ENCODE data around the gene MLLT10. TPM values are rescaled to one million over a fixed set of nuclear protein-coding genes. Genes with fewer than 3 reads are reported as not detected.

MLLT10 gene
- total RNA-seq, 1 donor, result 50.5 TPM

DNA sequence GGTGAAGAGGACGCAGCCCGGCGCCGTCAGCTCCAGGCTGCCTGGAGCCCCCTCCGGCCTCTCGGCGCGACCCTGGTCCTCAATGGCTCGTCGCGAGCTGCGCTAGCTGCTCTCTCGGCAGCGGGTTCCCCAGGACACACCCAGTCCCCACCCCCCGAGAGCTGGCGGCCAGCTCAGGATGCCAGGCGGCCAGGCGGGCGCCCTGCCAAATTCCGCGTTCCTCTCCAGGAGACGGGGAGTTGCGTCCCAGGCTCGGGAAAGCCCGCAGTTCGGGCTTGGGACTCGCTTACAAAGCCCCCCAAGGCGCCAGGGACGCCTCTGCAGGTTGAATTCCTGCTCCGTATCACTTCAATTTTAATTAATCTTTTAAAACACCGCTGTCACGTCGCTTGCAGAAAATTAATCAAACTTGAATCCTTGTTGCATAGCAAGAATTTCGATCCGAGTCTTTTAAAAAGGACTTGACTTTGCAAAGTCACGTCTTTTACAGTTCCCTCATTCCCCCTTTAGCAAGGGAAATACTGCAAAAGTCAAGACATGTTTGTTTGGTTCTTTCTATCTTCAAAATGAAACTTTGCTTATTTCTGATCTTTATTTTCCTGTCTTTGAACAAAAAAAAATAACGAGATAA lies 36.7 kb upstream of the MLLT10 start:
- peak overlapping the region; percentile 76 for H3K4me3 ChIP-seq (ENCODE audit: low read depth, low read length)
- DNase-seq (ENCODE audit: low read depth), result peak; percentile 77
- TF ChIP-seq, protein P1, sequence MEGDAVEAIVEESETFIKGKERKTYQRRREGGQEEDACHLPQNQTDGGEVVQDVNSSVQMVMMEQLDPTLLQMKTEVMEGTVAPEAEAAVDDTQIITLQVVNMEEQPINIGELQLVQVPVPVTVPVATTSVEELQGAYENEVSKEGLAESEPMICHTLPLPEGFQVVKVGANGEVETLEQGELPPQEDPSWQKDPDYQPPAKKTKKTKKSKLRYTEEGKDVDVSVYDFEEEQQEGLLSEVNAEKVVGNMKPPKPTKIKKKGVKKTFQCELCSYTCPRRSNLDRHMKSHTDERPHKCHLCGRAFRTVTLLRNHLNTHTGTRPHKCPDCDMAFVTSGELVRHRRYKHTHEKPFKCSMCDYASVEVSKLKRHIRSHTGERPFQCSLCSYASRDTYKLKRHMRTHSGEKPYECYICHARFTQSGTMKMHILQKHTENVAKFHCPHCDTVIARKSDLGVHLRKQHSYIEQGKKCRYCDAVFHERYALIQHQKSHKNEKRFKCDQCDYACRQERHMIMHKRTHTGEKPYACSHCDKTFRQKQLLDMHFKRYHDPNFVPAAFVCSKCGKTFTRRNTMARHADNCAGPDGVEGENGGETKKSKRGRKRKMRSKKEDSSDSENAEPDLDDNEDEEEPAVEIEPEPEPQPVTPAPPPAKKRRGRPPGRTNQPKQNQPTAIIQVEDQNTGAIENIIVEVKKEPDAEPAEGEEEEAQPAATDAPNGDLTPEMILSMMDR (IDR thresholded peaks at IDR 0.05; ENCODE audit: insufficient read depth, low read depth, low read length), result no peak

DNA sequence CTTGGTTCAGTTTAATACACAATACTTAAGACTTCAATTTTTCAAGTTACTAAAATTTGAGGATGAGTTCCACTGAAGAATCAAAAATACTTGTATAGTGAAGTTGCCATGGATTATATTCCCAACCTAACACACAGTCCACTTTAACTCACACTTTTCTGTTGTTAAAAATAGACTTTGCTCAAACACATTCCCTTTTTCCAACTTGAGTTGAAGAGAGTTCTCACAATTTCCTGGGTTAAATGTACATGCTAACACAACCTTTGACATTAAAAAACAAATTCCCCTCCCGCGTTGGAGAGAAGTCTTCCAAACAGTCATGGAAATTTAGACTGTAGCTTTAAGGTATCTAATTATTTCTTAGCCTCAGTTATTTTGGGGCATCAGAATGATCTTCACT lies 35.7 kb upstream of the MLLT10 start:
- TF ChIP-seq, protein P1 (IDR thresholded peaks at IDR 0.05; ENCODE audit: insufficient read depth, low read depth, low read length), result no peak
- no peak overlapping the region for H3K4me3 ChIP-seq (ENCODE audit: low read depth, low read length)
- no peak for DNase-seq (ENCODE audit: low read depth)

- no peak for DNase-seq (ENCODE audit: low read depth)
- TF ChIP-seq, protein P1 (IDR thresholded peaks at IDR 0.05; ENCODE audit: insufficient read depth, low read depth, low read length), result no peak
These were observed 35.0 kb upstream of the MLLT10 start for GRCh38 chr10:21498986-21499385.

GRCh38 chr10:21499701-21500577 lies 34.1 kb upstream of the MLLT10 start:
- TF ChIP-seq, protein P1 (IDR thresholded peaks at IDR 0.05; ENCODE audit: insufficient read depth, low read depth, low read length), result no peak
- peak overlapping the region; percentile 36 for H3K4me3 ChIP-seq (ENCODE audit: low read depth, low read length)
- peak; percentile 16 for DNase-seq (ENCODE audit: low read depth)

More at GRCh38 chr10:21498986-21499385, 35.0 kb upstream of the MLLT10 start:
- no peak overlapping the region for H3K4me3 ChIP-seq (ENCODE audit: low read depth, low read length)

- H3K4me3 ChIP-seq (ENCODE audit: low read depth, low read length), result peak overlapping the region; percentile 36
- no peak for DNase-seq (ENCODE audit: low read depth)
- TF ChIP-seq, protein P1 (IDR thresholded peaks at IDR 0.05; ENCODE audit: insufficient read depth, low read depth, low read length), result no peak
These were observed 33.5 kb upstream of the MLLT10 start for GRCh38 chr10:21500578-21500910.

DNA sequence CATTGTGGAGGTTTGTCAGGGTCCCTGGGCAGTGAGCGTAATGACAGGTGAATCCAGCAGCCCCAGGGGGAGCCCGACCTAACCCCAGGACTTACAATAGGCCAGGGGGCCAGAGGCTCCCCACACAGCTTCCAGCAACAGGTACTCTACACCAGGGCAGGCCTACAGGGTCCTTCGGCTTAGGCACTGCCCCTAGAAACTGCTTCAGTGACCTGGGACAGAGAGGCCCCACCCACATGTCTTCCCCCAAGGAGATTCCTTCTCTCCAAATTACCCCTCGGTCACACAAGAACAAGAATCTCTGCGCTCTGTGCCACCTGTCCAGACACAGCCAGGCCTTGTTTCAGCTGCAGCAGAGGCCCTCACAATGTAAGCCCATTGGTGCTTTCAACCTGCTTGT lies 32.9 kb upstream of the MLLT10 start:
- no peak for DNase-seq (ENCODE audit: low read depth)
- no peak overlapping the region for H3K4me3 ChIP-seq (ENCODE audit: low read depth, low read length)
- TF ChIP-seq, protein P1 (IDR thresholded peaks at IDR 0.05; ENCODE audit: insufficient read depth, low read depth, low read length), result no peak
